ENCODE data around the gene COPRS. TPM values are rescaled to one million over a fixed set of nuclear protein-coding genes. Genes with fewer than 3 reads are reported as not detected.

COPRS gene
- total and polyA plus RNA-seq, 2 of the 13 experiments (the other 11 are each of a cell fraction or from before 2014, with no cell fraction given), result 22.7 to 93.8 TPM

DNA sequence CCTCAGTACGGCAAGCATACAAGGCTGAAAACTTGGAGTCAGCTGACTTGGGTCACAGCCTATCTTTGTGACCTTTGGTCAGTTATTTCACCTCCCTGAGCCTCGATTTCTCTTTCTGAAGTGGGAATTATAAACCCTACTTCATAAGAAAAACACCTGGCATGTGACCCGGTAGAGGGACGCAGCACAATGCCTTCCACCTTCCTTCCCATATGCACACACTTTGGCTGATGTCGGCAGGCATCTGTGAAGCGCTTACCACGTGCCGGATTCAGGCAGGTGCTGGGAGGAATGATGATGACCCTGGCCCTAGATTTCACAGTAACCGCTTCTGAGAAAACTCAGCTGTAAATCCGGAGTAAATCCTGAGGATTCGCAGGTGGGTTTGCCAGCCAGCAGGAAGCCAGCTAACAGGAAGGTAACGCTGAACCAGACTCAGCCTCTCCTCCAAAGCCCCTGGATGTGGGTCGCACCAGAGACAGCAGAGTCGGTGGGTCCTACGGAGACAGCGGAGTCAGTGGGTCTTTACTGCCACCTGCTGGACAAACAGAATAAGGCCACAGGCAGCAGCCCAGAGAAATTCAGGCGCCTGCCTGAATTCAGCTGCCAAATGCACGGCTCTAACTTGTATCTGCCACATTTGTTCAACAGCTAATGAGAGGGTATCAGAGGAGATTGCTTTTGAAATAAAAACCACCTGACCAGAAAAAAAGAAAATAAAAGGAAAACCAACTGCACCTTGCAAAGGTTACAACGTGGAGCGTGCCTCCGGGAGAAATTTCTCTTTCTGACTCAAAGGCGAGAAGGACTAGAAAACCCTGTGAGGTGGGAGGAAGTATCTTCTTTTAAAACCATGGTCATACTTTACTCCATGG is 16.6 kb downstream of the COPRS start (continued):
- TF ChIP-seq, protein P1, sequence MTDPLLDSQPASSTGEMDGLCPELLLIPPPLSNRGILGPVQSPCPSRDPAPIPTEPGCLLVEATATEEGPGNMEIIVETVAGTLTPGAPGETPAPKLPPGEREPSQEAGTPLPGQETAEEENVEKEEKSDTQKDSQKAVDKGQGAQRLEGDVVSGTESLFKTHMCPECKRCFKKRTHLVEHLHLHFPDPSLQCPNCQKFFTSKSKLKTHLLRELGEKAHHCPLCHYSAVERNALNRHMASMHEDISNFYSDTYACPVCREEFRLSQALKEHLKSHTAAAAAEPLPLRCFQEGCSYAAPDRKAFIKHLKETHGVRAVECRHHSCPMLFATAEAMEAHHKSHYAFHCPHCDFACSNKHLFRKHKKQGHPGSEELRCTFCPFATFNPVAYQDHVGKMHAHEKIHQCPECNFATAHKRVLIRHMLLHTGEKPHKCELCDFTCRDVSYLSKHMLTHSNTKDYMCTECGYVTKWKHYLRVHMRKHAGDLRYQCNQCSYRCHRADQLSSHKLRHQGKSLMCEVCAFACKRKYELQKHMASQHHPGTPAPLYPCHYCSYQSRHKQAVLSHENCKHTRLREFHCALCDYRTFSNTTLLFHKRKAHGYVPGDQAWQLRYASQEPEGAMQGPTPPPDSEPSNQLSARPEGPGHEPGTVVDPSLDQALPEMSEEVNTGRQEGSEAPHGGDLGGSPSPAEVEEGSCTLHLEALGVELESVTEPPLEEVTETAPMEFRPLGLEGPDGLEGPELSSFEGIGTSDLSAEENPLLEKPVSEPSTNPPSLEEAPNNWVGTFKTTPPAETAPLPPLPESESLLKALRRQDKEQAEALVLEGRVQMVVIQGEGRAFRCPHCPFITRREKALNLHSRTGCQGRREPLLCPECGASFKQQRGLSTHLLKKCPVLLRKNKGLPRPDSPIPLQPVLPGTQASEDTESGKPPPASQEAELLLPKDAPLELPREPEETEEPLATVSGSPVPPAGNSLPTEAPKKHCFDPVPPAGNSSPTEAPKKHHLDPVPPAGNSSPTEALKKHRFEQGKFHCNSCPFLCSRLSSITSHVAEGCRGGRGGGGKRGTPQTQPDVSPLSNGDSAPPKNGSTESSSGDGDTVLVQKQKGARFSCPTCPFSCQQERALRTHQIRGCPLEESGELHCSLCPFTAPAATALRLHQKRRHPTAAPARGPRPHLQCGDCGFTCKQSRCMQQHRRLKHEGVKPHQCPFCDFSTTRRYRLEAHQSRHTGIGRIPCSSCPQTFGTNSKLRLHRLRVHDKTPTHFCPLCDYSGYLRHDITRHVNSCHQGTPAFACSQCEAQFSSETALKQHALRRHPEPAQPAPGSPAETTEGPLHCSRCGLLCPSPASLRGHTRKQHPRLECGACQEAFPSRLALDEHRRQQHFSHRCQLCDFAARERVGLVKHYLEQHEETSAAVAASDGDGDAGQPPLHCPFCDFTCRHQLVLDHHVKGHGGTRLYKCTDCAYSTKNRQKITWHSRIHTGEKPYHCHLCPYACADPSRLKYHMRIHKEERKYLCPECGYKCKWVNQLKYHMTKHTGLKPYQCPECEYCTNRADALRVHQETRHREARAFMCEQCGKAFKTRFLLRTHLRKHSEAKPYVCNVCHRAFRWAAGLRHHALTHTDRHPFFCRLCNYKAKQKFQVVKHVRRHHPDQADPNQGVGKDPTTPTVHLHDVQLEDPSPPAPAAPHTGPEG (CRISPR knock-in tag; IDR thresholded peaks at IDR 0.05), result 0 out of 2 replicates have a peak, but pooled peaks have one; percentile 51
- TF ChIP-seq ZSCAN31 (CRISPR knock-in tag; IDR thresholded peaks at IDR 0.05; ENCODE audit: low read depth) (peak; percentile 26; the same call in 1 of the 2 replicates), HNF4A (CRISPR knock-in tag; IDR thresholded peaks at IDR 0.05) (0 out of 2 replicates have a peak, but pooled peaks have one; percentile 23), ZBTB38 (CRISPR knock-in tag; IDR thresholded peaks at IDR 0.05) (0 out of 2 replicates have a peak, but pooled peaks have one; percentile 11), KLF16 (CRISPR knock-in tag; IDR thresholded peaks at IDR 0.05) (0 out of 4 replicates have a peak, but pooled peaks of 1 of the 2 experiments have one; percentile 31), TCF12 (IDR thresholded peaks at IDR 0.05) (no peak), TCF12 (CRISPR knock-in tag; IDR thresholded peaks at IDR 0.05) (0 out of 2 replicates have a peak, but pooled peaks have one; percentile 54), SMC3 (IDR thresholded peaks at IDR 0.05; ENCODE audit: low read length) (peak; percentile 93), ZNF614 (CRISPR knock-in tag; IDR thresholded peaks at IDR 0.05; ENCODE audit: borderline replicate concordance) (no peak), MXI1 (IDR thresholded peaks at IDR 0.05; ENCODE audit: borderline replicate concordance, low read depth, low read length) (peak; percentile 39; the same call in 1 of the 3 replicates), REPIN1 (CRISPR knock-in tag; IDR thresholded peaks at IDR 0.05; ENCODE audit: borderline replicate concordance, low read depth) (peak; percentile 66; the same call in 1 of the 2 replicates), ZNF839 (CRISPR knock-in tag; IDR thresholded peaks at IDR 0.05; ENCODE audit: borderline replicate concordance) (0 out of 2 replicates have a peak, but pooled peaks have one; percentile 35)
- TF ChIP-seq, protein P2, sequence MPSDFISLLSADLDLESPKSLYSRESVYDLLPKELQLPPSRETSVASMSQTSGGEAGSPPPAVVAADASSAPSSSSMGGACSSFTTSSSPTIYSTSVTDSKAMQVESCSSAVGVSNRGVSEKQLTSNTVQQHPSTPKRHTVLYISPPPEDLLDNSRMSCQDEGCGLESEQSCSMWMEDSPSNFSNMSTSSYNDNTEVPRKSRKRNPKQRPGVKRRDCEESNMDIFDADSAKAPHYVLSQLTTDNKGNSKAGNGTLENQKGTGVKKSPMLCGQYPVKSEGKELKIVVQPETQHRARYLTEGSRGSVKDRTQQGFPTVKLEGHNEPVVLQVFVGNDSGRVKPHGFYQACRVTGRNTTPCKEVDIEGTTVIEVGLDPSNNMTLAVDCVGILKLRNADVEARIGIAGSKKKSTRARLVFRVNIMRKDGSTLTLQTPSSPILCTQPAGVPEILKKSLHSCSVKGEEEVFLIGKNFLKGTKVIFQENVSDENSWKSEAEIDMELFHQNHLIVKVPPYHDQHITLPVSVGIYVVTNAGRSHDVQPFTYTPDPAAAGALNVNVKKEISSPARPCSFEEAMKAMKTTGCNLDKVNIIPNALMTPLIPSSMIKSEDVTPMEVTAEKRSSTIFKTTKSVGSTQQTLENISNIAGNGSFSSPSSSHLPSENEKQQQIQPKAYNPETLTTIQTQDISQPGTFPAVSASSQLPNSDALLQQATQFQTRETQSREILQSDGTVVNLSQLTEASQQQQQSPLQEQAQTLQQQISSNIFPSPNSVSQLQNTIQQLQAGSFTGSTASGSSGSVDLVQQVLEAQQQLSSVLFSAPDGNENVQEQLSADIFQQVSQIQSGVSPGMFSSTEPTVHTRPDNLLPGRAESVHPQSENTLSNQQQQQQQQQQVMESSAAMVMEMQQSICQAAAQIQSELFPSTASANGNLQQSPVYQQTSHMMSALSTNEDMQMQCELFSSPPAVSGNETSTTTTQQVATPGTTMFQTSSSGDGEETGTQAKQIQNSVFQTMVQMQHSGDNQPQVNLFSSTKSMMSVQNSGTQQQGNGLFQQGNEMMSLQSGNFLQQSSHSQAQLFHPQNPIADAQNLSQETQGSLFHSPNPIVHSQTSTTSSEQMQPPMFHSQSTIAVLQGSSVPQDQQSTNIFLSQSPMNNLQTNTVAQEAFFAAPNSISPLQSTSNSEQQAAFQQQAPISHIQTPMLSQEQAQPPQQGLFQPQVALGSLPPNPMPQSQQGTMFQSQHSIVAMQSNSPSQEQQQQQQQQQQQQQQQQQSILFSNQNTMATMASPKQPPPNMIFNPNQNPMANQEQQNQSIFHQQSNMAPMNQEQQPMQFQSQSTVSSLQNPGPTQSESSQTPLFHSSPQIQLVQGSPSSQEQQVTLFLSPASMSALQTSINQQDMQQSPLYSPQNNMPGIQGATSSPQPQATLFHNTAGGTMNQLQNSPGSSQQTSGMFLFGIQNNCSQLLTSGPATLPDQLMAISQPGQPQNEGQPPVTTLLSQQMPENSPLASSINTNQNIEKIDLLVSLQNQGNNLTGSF (CRISPR knock-in tag; IDR thresholded peaks at IDR 0.05), result 0 out of 2 replicates have a peak, but pooled peaks have one; percentile 55
- TF ChIP-seq, protein P3, sequence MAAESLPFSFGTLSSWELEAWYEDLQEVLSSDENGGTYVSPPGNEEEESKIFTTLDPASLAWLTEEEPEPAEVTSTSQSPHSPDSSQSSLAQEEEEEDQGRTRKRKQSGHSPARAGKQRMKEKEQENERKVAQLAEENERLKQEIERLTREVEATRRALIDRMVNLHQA (CRISPR knock-in tag; IDR thresholded peaks at IDR 0.05), result no peak
- TF ChIP-seq, protein P4, sequence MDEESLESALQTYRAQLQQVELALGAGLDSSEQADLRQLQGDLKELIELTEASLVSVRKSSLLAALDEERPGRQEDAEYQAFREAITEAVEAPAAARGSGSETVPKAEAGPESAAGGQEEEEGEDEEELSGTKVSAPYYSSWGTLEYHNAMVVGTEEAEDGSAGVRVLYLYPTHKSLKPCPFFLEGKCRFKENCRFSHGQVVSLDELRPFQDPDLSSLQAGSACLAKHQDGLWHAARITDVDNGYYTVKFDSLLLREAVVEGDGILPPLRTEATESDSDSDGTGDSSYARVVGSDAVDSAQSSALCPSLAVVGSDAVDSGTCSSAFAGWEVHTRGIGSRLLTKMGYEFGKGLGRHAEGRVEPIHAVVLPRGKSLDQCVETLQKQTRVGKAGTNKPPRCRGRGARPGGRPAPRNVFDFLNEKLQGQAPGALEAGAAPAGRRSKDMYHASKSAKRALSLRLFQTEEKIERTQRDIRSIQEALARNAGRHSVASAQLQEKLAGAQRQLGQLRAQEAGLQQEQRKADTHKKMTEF (CRISPR knock-in tag; IDR thresholded peaks at IDR 0.05), result peak; percentile 28; the same call in 1 of the 2 replicates

Measured in HepG2 (cell line).